Nephron (organoid): ENCODE measurements around the gene GRM8.

Experiments
- H3K27ac Mint-ChIP-seq, 3 experiments: 2 replicates each; pipeline ENCODE4 v1.8.0; 2020; ENCODE audit warnings: mixed read lengths in 3 of 3, mild to moderate bottlenecking in 2 of 3, moderate library complexity in 1 of 3
- H3K27me3 Mint-ChIP-seq: 2 replicates; pipeline ENCODE4 v1.8.0; 2021; ENCODE audit warnings: low read depth, mild to moderate bottlenecking, moderate library complexity, mixed read lengths
- H3K36me3 Mint-ChIP-seq: 2 replicates; pipeline ENCODE4 v1.8.0; 2020; ENCODE audit warnings: low read depth, mixed read lengths
- H3K4me1 Mint-ChIP-seq: 2 replicates; pipeline ENCODE4 v1.8.0; 2020; ENCODE audit warnings: mixed read lengths
- H3K4me3 Mint-ChIP-seq, 3 experiments: 2 replicates each; pipeline ENCODE4 v1.8.0; 2020; ENCODE audit warnings: mild to moderate bottlenecking in 3 of 3, mixed read lengths in 3 of 3, moderate library complexity in 2 of 3
- H3K9me3 Mint-ChIP-seq: 2 replicates; pipeline ENCODE4 v1.8.0; 2020; ENCODE audit warnings: mixed read lengths
- TF ChIP-seq, protein P1 (sequence below), 3 experiments: fragments of 200-600 bp; sonication (generic); IDR thresholded peaks; one replicate each; pipeline ENCODE4 v1.5.0; 2021; ENCODE audit warnings: antibody characterized with exemption in 3 of 3; ENCODE audit not compliant: unreplicated experiment in 3 of 3

Gene GRM8

DNA sequence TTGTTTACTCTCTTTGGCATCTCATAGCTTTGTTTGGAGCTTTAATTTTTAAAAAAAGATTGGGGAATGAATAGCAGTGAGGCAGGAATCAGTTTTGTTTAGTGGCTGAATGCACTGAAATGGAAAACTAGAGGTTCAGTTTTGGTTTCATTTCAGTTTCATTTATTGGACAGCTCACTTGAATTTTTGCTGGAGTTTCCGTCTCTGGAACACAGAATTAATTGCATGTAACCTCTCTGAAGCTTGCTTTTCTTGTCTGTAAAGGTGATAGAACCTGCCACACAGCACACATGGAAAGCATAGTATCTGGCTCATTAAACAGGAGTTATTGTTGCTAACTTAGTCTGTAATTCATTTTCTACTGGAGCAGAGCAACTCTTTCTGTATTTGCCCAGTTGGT lies 7.1 kb downstream of the GRM8 start:
- H3K4me1 Mint-ChIP-seq = peaks cover 6% of the 10 kb centered on the region

DNA sequence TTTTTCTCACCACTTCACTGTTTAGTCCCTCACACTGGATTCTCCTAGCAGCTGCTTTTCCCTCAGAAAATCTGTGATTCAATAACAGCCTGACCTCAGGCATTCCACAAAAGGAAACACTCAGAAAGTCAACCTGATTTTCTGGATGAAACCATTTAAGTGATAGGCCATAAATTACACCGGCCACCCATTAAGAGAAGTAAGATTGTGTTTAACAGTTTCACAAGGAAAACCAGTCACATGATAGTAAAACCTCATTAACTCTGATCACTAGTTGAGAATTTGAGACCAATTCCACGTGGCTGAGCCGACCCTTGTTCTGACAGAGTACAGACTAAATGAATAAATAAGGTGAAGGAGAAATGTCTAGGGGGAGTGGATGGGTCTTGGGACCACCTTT lies 7.7 kb downstream of the GRM8 start:
- Mint-ChIP-seq H3K9me3 (no peaks in the 10 kb centered on the region), H3K4me3 (no peak overlapping the region), H3K4me1 (peaks cover 6% of the 10 kb centered on the region), H3K27ac (peak overlapping the region; percentile 47 to 65 (median 60)), H3K36me3 (no peaks in the 10 kb centered on the region), H3K27me3 (peaks cover 64% of the 10 kb centered on the region)
- TF ChIP-seq, protein P1, sequence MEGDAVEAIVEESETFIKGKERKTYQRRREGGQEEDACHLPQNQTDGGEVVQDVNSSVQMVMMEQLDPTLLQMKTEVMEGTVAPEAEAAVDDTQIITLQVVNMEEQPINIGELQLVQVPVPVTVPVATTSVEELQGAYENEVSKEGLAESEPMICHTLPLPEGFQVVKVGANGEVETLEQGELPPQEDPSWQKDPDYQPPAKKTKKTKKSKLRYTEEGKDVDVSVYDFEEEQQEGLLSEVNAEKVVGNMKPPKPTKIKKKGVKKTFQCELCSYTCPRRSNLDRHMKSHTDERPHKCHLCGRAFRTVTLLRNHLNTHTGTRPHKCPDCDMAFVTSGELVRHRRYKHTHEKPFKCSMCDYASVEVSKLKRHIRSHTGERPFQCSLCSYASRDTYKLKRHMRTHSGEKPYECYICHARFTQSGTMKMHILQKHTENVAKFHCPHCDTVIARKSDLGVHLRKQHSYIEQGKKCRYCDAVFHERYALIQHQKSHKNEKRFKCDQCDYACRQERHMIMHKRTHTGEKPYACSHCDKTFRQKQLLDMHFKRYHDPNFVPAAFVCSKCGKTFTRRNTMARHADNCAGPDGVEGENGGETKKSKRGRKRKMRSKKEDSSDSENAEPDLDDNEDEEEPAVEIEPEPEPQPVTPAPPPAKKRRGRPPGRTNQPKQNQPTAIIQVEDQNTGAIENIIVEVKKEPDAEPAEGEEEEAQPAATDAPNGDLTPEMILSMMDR (IDR thresholded peaks at IDR 0.05; ENCODE audit: unreplicated experiment in 3 of 3) = no peak

More for the DNA sequence above, 7.1 kb downstream of the GRM8 start:
- Mint-ChIP-seq H3K27ac (peak overlapping the region; percentile 47 to 65 (median 60)), H3K36me3 (no peaks in the 10 kb centered on the region), H3K4me3 (no peak overlapping the region), H3K27me3 (peaks cover 70% of the 10 kb centered on the region), H3K9me3 (no peaks in the 10 kb centered on the region)
- TF ChIP-seq, protein P1 (IDR thresholded peaks at IDR 0.05; ENCODE audit: unreplicated experiment in 3 of 3) = no peak

DNA sequence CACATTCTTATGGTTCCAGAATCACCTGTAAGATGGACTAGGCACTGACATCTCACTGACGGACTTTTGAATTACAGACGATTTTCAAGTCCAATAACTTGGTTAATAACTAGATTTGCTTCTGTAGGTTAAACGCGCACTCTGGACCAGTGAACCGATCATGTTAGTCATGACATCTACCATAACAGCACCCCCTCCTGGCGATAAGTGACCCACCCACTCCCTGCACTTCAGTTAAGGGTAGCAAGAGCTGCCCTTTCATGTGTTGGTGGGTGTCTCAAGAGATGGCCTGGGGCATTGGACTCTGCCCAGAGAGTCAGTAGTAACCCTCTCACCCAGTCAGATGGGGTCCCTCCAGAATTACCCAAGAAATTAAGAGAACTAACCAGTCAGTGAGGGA lies 12.9 kb downstream of the GRM8 start:
- Mint-ChIP-seq H3K36me3 (no peaks in the 10 kb centered on the region), H3K27ac (no peak overlapping the region), H3K4me1 (peaks cover 3% of the 10 kb centered on the region), H3K9me3 (no peaks in the 10 kb centered on the region), H3K27me3 (peaks cover 23% of the 10 kb centered on the region), H3K4me3 (no peak overlapping the region)
- TF ChIP-seq, protein P1 (IDR thresholded peaks at IDR 0.05; ENCODE audit: unreplicated experiment in 3 of 3) = no peak

DNA sequence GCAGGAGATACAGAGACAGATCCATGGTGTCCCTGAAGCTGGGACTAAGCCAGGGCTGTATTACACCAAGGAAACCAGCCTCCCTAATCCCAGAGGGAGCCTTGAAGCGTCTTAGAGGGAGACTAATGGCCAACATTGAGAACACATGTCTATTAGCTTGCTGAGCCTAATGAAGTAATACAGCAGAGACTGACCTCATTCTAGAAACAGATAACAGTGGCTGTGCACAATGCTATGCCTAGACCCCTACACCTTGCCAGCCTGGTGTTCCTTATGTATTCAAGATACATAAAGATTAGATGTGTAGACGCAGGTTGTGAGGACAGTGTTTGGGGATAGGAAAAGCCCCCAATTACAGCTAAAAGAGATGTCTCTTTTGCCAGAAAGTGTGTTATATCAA lies 19.1 kb downstream of the GRM8 start:
- Mint-ChIP-seq H3K4me1 (no peaks in the 10 kb centered on the region), H3K27me3 (peaks cover 17% of the 10 kb centered on the region), H3K27ac (no peak overlapping the region), H3K4me3 (no peak overlapping the region), H3K36me3 (no peaks in the 10 kb centered on the region), H3K9me3 (no peaks in the 10 kb centered on the region)
- TF ChIP-seq, protein P1 (IDR thresholded peaks at IDR 0.05; ENCODE audit: unreplicated experiment in 3 of 3) = no peak

DNA sequence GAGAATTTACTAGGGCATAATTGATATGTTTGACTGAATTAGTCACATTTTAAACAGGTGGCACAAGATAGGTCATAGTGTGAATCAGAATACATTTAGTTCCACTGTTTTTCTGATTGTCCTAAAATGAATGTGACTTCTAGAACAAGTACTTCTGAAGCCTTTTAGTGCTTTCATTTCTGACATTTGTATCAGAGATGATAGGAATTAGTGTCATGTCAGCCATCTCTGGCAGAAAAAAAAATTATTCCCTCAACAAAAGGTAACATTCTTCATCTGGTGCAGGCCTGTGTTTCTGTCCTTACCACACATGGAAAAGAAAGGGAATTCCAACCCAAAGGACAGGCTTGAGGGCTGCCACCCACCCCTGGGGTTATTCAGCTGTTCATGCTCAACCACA lies 21.3 kb downstream of the GRM8 start:
- no peaks in the 10 kb centered on the region for H3K36me3 Mint-ChIP-seq
- peaks cover 25% of the 10 kb centered on the region for H3K27me3 Mint-ChIP-seq
- TF ChIP-seq, protein P1 (IDR thresholded peaks at IDR 0.05; ENCODE audit: unreplicated experiment in 3 of 3) = no peak
- H3K9me3 Mint-ChIP-seq = no peaks in the 10 kb centered on the region
- H3K4me1 Mint-ChIP-seq = no peaks in the 10 kb centered on the region
- no peak overlapping the region for H3K4me3 Mint-ChIP-seq
- no peak overlapping the region for H3K27ac Mint-ChIP-seq

DNA sequence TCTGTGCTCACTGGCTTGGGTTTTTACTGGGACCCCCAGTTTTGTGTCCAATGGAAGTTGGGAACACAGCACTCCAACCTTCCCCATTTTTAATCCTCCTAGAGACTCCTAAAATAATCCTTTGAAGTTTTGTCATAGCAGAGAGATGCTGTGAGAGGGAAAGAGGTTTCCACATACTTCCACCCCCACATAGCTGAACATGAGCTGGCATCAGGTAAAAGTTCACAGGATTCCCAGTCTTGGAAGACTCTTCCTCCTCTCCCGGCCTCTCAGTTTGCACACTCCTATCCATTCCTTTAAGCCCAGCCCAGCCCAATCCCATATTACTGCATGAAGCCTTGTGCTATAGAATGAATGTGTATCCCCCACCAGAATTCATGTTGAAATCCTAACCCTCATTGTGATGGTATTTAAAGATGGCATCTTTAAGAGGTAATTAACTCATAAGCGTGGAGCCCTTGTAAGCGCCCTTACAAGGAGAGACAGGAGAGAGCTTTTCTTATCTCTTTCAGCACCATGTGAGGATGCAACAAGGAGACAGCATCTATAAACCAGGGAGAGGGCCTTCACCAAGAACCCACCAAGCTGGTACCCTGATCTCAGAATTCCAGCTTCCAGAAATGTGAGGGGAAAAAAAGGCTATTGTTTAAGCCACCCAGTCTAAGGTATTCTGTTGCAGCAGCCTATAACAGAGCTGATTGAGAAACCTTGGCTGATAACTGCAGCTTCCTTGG lies 22.4 kb downstream of the GRM8 start:
- TF ChIP-seq, protein P1 (IDR thresholded peaks at IDR 0.05; ENCODE audit: unreplicated experiment in 3 of 3) = no peak
- Mint-ChIP-seq H3K27me3 (peaks cover 25% of the 10 kb centered on the region), H3K27ac (no peak overlapping the region), H3K4me3 (no peak overlapping the region), H3K9me3 (no peaks in the 10 kb centered on the region), H3K36me3 (no peaks in the 10 kb centered on the region), H3K4me1 (no peaks in the 10 kb centered on the region)
